Esophagus muscularis mucosa (tissue), 4 donors: ENCODE results near the gene PIP5K1A. TPM values are rescaled to one million over a fixed set of nuclear protein-coding genes. Genes with fewer than 3 reads are reported as not detected.

Source experiments
- DNase-seq: peaks from one replicate; pipeline ENCODE4 v3.0.0-alpha.2; 2017; ENCODE audit errors: extremely low spot score
- H3K27ac ChIP-seq, 4 donors: fragments of 200-600 bp; sonication (generic); replicated peaks in 1 of 4; 1 replicate in 3 of 4; 2 replicates in 1 of 4; pipeline ENCODE4 v1.5.1; 2016 to 2019; ENCODE audit warnings: mild to moderate bottlenecking in 1 of 4
- H3K27me3 ChIP-seq, 4 donors: fragments of 200-600 bp; sonication (generic); one replicate each; pipeline versions ENCODE4 v1.5.1 to v1.6.0; 2016 to 2019
- H3K36me3 ChIP-seq, 4 donors: fragments of 200-600 bp; sonication (generic); one replicate each; pipeline ENCODE4 v1.5.1; 2016 to 2019
- H3K4me1 ChIP-seq, 4 donors: fragments of 200-600 bp; sonication (generic); one replicate each; pipeline ENCODE4 v1.5.1; 2016 to 2019
- H3K4me3 ChIP-seq, 4 donors: fragments of 200-600 bp; sonication (generic); 1 replicate in 2 of 4; 2 replicates in 2 of 4; pipeline ENCODE4 v1.5.1; 2016 to 2019; ENCODE audit warnings: mild to moderate bottlenecking in 4 of 4, moderate library complexity in 1 of 4
- H3K9me3 ChIP-seq, 4 donors: fragments of 200-600 bp; sonication (generic); 1 replicate in 3 of 4; 2 replicates in 1 of 4; pipeline ENCODE4 v1.5.1; 2016 to 2019
- EP300 ChIP-seq: sonication (generic); formaldehyde crosslinking; IDR thresholded peaks from one replicate; pipeline ENCODE4 v1.6.1; 2017; ENCODE audit warnings: antibody characterized with exemption
- POLR2A ChIP-seq: fragments of 450-650 bp; IDR thresholded peaks from one replicate; pipeline ENCODE4 v1.6.1; 2017; ENCODE audit warnings: antibody characterized with exemption, moderate library complexity, mild to moderate bottlenecking, low read depth
- POLR2AphosphoS5 ChIP-seq, 2 donors: sonication (generic); formaldehyde crosslinking; IDR thresholded peaks; one replicate each; pipeline ENCODE4 v1.6.1; 2017; ENCODE audit warnings: antibody characterized with exemption in 2 of 2
- WGBS: methylation state at CpG from one replicate; pipeline ENCODE4 v1.1.5; 2018; 5-methylcytosine and 5-hydroxymethylcytosine counted together
- intact Hi-C: fragments of 100-400 bp; cut with DNase I; formaldehyde crosslinking; loops from one replicate; pipeline ENCODE4 v1.15.1; 2023
- total RNA-seq, 4 donors: library from RNA; depleted of rRNA; stranded (reverse); fragments of >200 nt; gene quantifications; one replicate each; pipeline versions ENCODE4 v1.1.0 to v1.2.1, GENCODE V29; 2016
- TF ChIP-seq, protein P1 (sequence below), 3 experiments: fragments of 200-600 bp in 2 of 3; fragments of 450-650 bp in 1 of 3; sonication (generic) in 2 of 3; IDR thresholded peaks; one replicate each; pipeline ENCODE4 v1.5.1; 2017 to 2019; ENCODE audit warnings: antibody characterized with exemption in 3 of 3, mild to moderate bottlenecking in 2 of 3, moderate library complexity in 1 of 3

The PIP5K1A gene
- total RNA-seq, 4 donors from 2014 or later = 44.7 to 54.9 (median 47.1) TPM

DNA sequence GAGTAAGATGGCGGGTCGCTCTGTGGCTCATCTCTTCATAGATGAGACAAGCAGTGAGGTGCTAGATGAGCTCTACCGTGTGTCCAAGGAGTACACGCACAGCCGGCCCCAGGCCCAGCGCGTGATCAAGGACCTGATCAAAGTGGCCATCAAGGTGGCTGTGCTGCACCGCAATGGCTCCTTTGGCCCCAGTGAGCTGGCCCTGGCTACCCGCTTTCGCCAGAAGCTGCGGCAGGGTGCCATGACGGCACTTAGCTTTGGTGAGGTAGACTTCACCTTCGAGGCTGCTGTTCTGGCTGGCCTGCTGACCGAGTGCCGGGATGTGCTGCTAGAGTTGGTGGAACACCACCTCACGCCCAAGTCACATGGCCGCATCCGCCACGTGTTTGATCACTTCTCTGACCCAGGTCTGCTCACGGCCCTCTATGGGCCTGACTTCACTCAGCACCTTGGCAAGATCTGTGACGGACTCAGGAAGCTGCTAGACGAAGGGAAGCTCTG, 39.6 kb upstream of the PIP5K1A start:
- Histone ChIP-seq H3K27me3 (no peaks in the 10 kb centered on the region), H3K9me3 (no peaks in the 10 kb centered on the region), H3K27ac (peak overlapping the region in 1 of 4 donors; percentile 26), H3K36me3 (peaks cover 17 to 67% (median 55%) of the 10 kb centered on the region in 4 donors), H3K4me1 (peaks cover 5 to 31% (median 29%) of the 10 kb centered on the region in 4 donors), H3K4me3 (no peak overlapping the region)
- TF ChIP-seq, protein P1, sequence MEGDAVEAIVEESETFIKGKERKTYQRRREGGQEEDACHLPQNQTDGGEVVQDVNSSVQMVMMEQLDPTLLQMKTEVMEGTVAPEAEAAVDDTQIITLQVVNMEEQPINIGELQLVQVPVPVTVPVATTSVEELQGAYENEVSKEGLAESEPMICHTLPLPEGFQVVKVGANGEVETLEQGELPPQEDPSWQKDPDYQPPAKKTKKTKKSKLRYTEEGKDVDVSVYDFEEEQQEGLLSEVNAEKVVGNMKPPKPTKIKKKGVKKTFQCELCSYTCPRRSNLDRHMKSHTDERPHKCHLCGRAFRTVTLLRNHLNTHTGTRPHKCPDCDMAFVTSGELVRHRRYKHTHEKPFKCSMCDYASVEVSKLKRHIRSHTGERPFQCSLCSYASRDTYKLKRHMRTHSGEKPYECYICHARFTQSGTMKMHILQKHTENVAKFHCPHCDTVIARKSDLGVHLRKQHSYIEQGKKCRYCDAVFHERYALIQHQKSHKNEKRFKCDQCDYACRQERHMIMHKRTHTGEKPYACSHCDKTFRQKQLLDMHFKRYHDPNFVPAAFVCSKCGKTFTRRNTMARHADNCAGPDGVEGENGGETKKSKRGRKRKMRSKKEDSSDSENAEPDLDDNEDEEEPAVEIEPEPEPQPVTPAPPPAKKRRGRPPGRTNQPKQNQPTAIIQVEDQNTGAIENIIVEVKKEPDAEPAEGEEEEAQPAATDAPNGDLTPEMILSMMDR (IDR thresholded peaks at IDR 0.05) = no peak
- TF ChIP-seq POLR2A = no peak
- TF ChIP-seq EP300 = no peak
- no peak for TF ChIP-seq POLR2AphosphoS5 (IDR thresholded peaks at IDR 0.05)
- no peak for DNase-seq
- intact Hi-C loops = loop anchor here (5.0 kb wide), 1 partner anchor 132 kb away; no protein-coding TSS in a partner anchor
- WGBS = 85% methylated on average over 21 of the region's 22 CpGs

DNA sequence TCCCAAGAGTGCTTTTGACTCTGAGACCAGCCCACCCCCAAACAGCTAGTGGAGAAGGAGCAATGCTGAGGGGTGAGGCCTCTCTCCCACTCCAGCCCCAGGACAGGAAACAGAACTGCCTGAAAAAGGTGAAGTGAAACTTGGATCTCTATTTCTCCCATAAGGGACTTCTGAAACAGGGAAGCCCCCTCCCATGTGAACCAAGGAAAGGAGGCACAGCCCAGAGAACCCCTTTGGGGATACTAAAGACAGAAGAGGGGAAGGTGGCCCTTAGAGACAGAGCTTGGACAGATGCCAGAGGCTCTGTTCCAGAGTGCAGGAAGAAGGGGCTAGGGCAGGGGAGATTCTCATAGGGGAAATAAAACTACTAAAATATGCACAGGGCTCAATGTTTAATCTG, 39.0 kb upstream of the PIP5K1A start:
- peaks cover 8 to 37% (median 35%) of the 10 kb centered on the region in 4 donors for H3K4me1 ChIP-seq
- H3K4me3 ChIP-seq = no peak overlapping the region
- peak overlapping the region in 1 of 4 donors; percentile 26 for H3K27ac ChIP-seq
- H3K36me3 ChIP-seq = peaks cover 17 to 63% (median 54%) of the 10 kb centered on the region in 4 donors
- H3K9me3 ChIP-seq = no peaks in the 10 kb centered on the region
- intact Hi-C loops = loop anchor here (5.0 kb wide), 1 partner anchor 132 kb away; no protein-coding TSS in a partner anchor
- no peak for DNase-seq
- no peaks in the 10 kb centered on the region for H3K27me3 ChIP-seq
- TF ChIP-seq EP300 = no peak
- no peak for TF ChIP-seq POLR2AphosphoS5 (IDR thresholded peaks at IDR 0.05)
- TF ChIP-seq, protein P1 (IDR thresholded peaks at IDR 0.05) = no peak
- TF ChIP-seq POLR2A = no peak

GRCh38 chr1:151164732-151165280, 33.5 kb upstream of the PIP5K1A start:
- no peak for DNase-seq
- 32% methylated on average over 11 of the region's 11 CpGs for WGBS
- Histone ChIP-seq H3K36me3 (peaks cover 26 to 48% (median 43%) of the 10 kb centered on the region in 4 donors), H3K27me3 (no peaks in the 10 kb centered on the region), H3K27ac (peak overlapping the region; percentile 85 to 93 (median 88)), H3K4me1 (peaks cover 19 to 50% (median 46%) of the 10 kb centered on the region in 4 donors), H3K9me3 (no peaks in the 10 kb centered on the region), H3K4me3 (peak overlapping the region; percentile 65 to 88 (median 70))
- TF ChIP-seq EP300 (no peak), POLR2AphosphoS5 (IDR thresholded peaks at IDR 0.05) (no peak), POLR2A (peak; percentile 2)
- TF ChIP-seq, protein P1 (IDR thresholded peaks at IDR 0.05) = peak in 1 of 3 experiments; percentile 4
- intact Hi-C loops = no loop called here

- H3K36me3 ChIP-seq = peaks cover 26 to 50% (median 42%) of the 10 kb centered on the region in 4 donors
- WGBS = 12% methylated on average over 15 of the region's 15 CpGs
Measured at GRCh38 chr1:151165281-151165737, 33.0 kb upstream of the PIP5K1A start.

More at GRCh38 chr1:151165281-151165737, 33.0 kb upstream of the PIP5K1A start:
- H3K4me3 ChIP-seq = peak overlapping the region; percentile 65 to 88 (median 70)
- H3K4me1 ChIP-seq = peaks cover 19 to 49% (median 46%) of the 10 kb centered on the region in 4 donors
- peak overlapping the region; percentile 85 to 93 (median 88) for H3K27ac ChIP-seq
- no peaks in the 10 kb centered on the region for H3K9me3 ChIP-seq
- DNase-seq = no peak
- no peaks in the 10 kb centered on the region for H3K27me3 ChIP-seq
- TF ChIP-seq, protein P1 (IDR thresholded peaks at IDR 0.05) = peak in 1 of 3 experiments; percentile 1
- TF ChIP-seq POLR2AphosphoS5 (IDR thresholded peaks at IDR 0.05) (peak in 1 of 2 donors; percentile 8), POLR2A (no peak)
- intact Hi-C loops = no loop called here
